ENCODE data around the gene XKR8.

- TF ChIP-seq SUZ12 (IDR thresholded peaks at IDR 0.05; ENCODE audit: extremely low read depth, insufficient read depth, insufficient read length) (no peak), ZNF274 (IDR thresholded peaks at IDR 0.05; ENCODE audit: low read depth, low read length) (no peak), YY1 (IDR thresholded peaks at IDR 0.05; ENCODE audit: insufficient read depth, insufficient read length) (no peak)
Observed at GRCh38 chr1:27941671-27942540, 17.9 kb upstream of the XKR8 start.

Measured in NT2/D1 (cell line).